Hepatocyte (in vitro differentiated cells): ENCODE measurements around the gene PRPS2.

Experiments used
- CTCF ChIP-seq: fragments of 200-600 bp; sonication (generic); IDR thresholded peaks from 2 replicates; pipeline ENCODE4 v1.5.1; 2016; ENCODE audit warnings: antibody characterized with exemption, mild to moderate bottlenecking; ENCODE audit not compliant: poor library complexity
- EZH2 ChIP-seq: fragments of 200-600 bp; sonication (generic); IDR thresholded peaks from 2 replicates; pipeline ENCODE4 v1.6.1; 2016; ENCODE audit warnings: antibody characterized with exemption, mild to moderate bottlenecking, borderline replicate concordance
- EZH2phosphoT487 ChIP-seq: fragments of 200-600 bp; sonication (generic); IDR thresholded peaks from one replicate; pipeline ENCODE4 v1.6.1; 2018; ENCODE audit warnings: antibody characterized with exemption, mild to moderate bottlenecking, low read depth, moderate library complexity; ENCODE audit not compliant: unreplicated experiment, severe bottlenecking

- TF ChIP-seq CTCF (no peak), EZH2 (no peak), EZH2phosphoT487 (no peak)
Observed at GRCh38 chrX:12804655-12805054, 13.4 kb downstream of the PRPS2 start.
